SK-N-MC (cell line): Measurements from ENCODE around the gene NSMCE1.

Source experiments
- EZH2 ChIP-seq: fragments of 200-600 bp; sonication (generic); IDR thresholded peaks from one replicate; pipeline ENCODE4 v1.6.1; 2017; ENCODE audit warnings: antibody characterized with exemption
- FOXP2 ChIP-seq: optimal IDR thresholded peaks from 2 replicates; pipeline ENCODE3; 2011; ENCODE audit warnings: mild to moderate bottlenecking, moderate library complexity; ENCODE audit not compliant: insufficient read depth; ENCODE audit errors: extremely low read length, control extremely low read depth
- POLR2AphosphoS5 ChIP-seq: IDR thresholded peaks from 2 replicates; pipeline ENCODE4 v1.6.1; 2012; ENCODE audit warnings: mild to moderate bottlenecking, low read depth, low read length, borderline replicate concordance

DNA sequence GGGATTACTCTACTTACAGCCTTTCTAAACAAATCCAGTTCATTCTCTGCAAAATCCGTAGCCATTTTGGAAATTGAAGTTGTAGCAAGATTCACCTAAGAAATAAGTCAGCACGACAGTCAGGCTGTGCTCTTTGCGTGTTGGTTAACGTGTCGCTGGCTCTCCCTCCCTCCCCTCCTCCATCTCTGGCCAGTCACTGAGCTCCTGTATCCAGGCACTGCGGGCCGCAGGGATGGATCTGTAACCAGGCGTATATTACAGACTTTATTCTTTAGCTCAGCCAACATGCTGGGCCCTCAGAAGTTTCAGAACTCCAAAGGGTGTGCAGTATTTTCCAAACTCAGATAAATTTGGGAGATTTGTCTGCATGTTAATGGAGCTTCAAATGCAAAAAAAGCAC is 34.4 kb downstream of the NSMCE1 start:
- TF ChIP-seq POLR2AphosphoS5: no peak
- TF ChIP-seq FOXP2: no peak
- no peak for TF ChIP-seq EZH2
